Breast epithelium (tissue), 3 donors: ENCODE data around the gene SLC22A31.

Experiments used
- CTCF ChIP-seq, 3 donors: fragments of 450-650 bp; IDR thresholded peaks; one replicate each; pipeline ENCODE4 v1.5.1; 2016 to 2017; ENCODE audit warnings: antibody characterized with exemption in 3 of 3, mild to moderate bottlenecking in 3 of 3, moderate library complexity in 3 of 3
- POLR2A ChIP-seq: fragments of 450-650 bp; IDR thresholded peaks from one replicate; pipeline ENCODE4 v1.6.1; 2016; ENCODE audit warnings: antibody characterized with exemption, mild to moderate bottlenecking, moderate library complexity

- TF ChIP-seq CTCF (IDR thresholded peaks at IDR 0.05) (no peak), POLR2A (no peak)
Observed at GRCh38 chr16:89199241-89200123, 855 bp downstream of the SLC22A31 start.
